GM19397 (cell line): ENCODE results near the gene TMEM233.

ENCODE experiments used
- ATAC-seq: cut with Tn5 transposase; IDR thresholded peaks from one replicate; pipeline ENCODE4 v1.9.1; 2021; ENCODE audit warnings: mild to moderate bottlenecking, moderate library complexity; ENCODE audit not compliant: unreplicated experiment

TMEM233 gene

GRCh38 chr12:119679081-119679480 is 85.5 kb downstream of the TMEM233 start:
- ATAC-seq = no peak

GRCh38 chr12:119679490-119679889 is 85.9 kb downstream of the TMEM233 start:
- no peak for ATAC-seq

- no peak for ATAC-seq
These were observed 87.5 kb downstream of the TMEM233 start for GRCh38 chr12:119681111-119681510.

GRCh38 chr12:119681728-119682638 is 88.4 kb downstream of the TMEM233 start:
- ATAC-seq = no peak

- no peak for ATAC-seq
These were observed 89.2 kb downstream of the TMEM233 start for GRCh38 chr12:119682639-119683252.

- no peak for ATAC-seq
These were observed 89.8 kb downstream of the TMEM233 start for GRCh38 chr12:119683413-119683812.

GRCh38 chr12:119683816-119684215 is 90.2 kb downstream of the TMEM233 start:
- no peak for ATAC-seq

GRCh38 chr12:119684711-119685369 is 91.3 kb downstream of the TMEM233 start:
- ATAC-seq = no peak

GRCh38 chr12:119685375-119685774 is 91.8 kb downstream of the TMEM233 start:
- ATAC-seq = no peak

- no peak for ATAC-seq
These were observed 92.8 kb downstream of the TMEM233 start for GRCh38 chr12:119686355-119686754.

GRCh38 chr12:119686776-119687175 is 93.2 kb downstream of the TMEM233 start:
- no peak for ATAC-seq

GRCh38 chr12:119687406-119687805 is 93.8 kb downstream of the TMEM233 start:
- ATAC-seq = no peak

GRCh38 chr12:119687879-119688278 is 94.3 kb downstream of the TMEM233 start:
- no peak for ATAC-seq

- no peak for ATAC-seq
These were observed 96.4 kb downstream of the TMEM233 start for GRCh38 chr12:119689935-119690500.

- no peak for ATAC-seq
These were observed 97.7 kb downstream of the TMEM233 start for GRCh38 chr12:119691202-119691810.

GRCh38 chr12:119692410-119692809 is 98.8 kb downstream of the TMEM233 start:
- no peak for ATAC-seq
